Esophagus muscularis mucosa (tissue), 4 donors: ENCODE data around the gene GALNT13. TPM values are rescaled to one million over a fixed set of nuclear protein-coding genes. Genes with fewer than 3 reads are reported as not detected.

Experiments used
- DNase-seq: peaks from one replicate; pipeline ENCODE4 v3.0.0-alpha.2; 2017; ENCODE audit errors: extremely low spot score
- H3K27ac ChIP-seq, 4 donors: fragments of 200-600 bp; sonication (generic); replicated peaks in 1 of 4; 1 replicate in 3 of 4; 2 replicates in 1 of 4; pipeline ENCODE4 v1.5.1; 2016 to 2019; ENCODE audit warnings: mild to moderate bottlenecking in 1 of 4
- H3K27me3 ChIP-seq, 4 donors: fragments of 200-600 bp; sonication (generic); one replicate each; pipeline versions ENCODE4 v1.5.1 to v1.6.0; 2016 to 2019
- H3K36me3 ChIP-seq, 4 donors: fragments of 200-600 bp; sonication (generic); one replicate each; pipeline ENCODE4 v1.5.1; 2016 to 2019
- H3K4me1 ChIP-seq, 4 donors: fragments of 200-600 bp; sonication (generic); one replicate each; pipeline ENCODE4 v1.5.1; 2016 to 2019
- H3K4me3 ChIP-seq, 4 donors: fragments of 200-600 bp; sonication (generic); 1 replicate in 2 of 4; 2 replicates in 2 of 4; pipeline ENCODE4 v1.5.1; 2016 to 2019; ENCODE audit warnings: mild to moderate bottlenecking in 4 of 4, moderate library complexity in 1 of 4
- H3K9me3 ChIP-seq, 4 donors: fragments of 200-600 bp; sonication (generic); 1 replicate in 3 of 4; 2 replicates in 1 of 4; pipeline ENCODE4 v1.5.1; 2016 to 2019
- CTCF ChIP-seq, 3 experiments: fragments of 200-600 bp in 2 of 3; fragments of 450-650 bp in 1 of 3; sonication (generic) in 2 of 3; IDR thresholded peaks; one replicate each; pipeline ENCODE4 v1.5.1; 2017 to 2019; ENCODE audit warnings: antibody characterized with exemption in 3 of 3, mild to moderate bottlenecking in 2 of 3, moderate library complexity in 1 of 3
- EP300 ChIP-seq: sonication (generic); formaldehyde crosslinking; IDR thresholded peaks from one replicate; pipeline ENCODE4 v1.6.1; 2017; ENCODE audit warnings: antibody characterized with exemption
- POLR2A ChIP-seq: fragments of 450-650 bp; IDR thresholded peaks from one replicate; pipeline ENCODE4 v1.6.1; 2017; ENCODE audit warnings: antibody characterized with exemption, moderate library complexity, mild to moderate bottlenecking, low read depth
- POLR2AphosphoS5 ChIP-seq, 2 donors: sonication (generic); formaldehyde crosslinking; IDR thresholded peaks; one replicate each; pipeline ENCODE4 v1.6.1; 2017; ENCODE audit warnings: antibody characterized with exemption in 2 of 2
- WGBS: methylation state at CpG from one replicate; pipeline ENCODE4 v1.1.5; 2018; 5-methylcytosine and 5-hydroxymethylcytosine counted together
- intact Hi-C: fragments of 100-400 bp; cut with DNase I; formaldehyde crosslinking; loops from one replicate; pipeline ENCODE4 v1.15.1; 2023
- total RNA-seq, 4 donors: library from RNA; depleted of rRNA; stranded (reverse); fragments of >200 nt; gene quantifications; one replicate each; pipeline versions ENCODE4 v1.1.0 to v1.2.1, GENCODE V29; 2016

GALNT13 gene
- total RNA-seq, 4 donors from 2014 or later = 0.34 to 0.50 (median 0.40) TPM

- Histone ChIP-seq H3K36me3 (no peaks in the 10 kb centered on the region), H3K27me3 (no peaks in the 10 kb centered on the region), H3K27ac (no peak overlapping the region), H3K4me3 (no peak overlapping the region), H3K9me3 (peaks cover 0 to 9% (median 0%) of the 10 kb centered on the region in 4 donors), H3K4me1 (no peaks in the 10 kb centered on the region)
- TF ChIP-seq POLR2A = no peak
- no peak for TF ChIP-seq POLR2AphosphoS5 (IDR thresholded peaks at IDR 0.05)
- TF ChIP-seq CTCF (IDR thresholded peaks at IDR 0.05) = no peak
- TF ChIP-seq EP300 = no peak
- 86% methylated on average over 3 of the region's 3 CpGs for WGBS
- no peak for DNase-seq
- intact Hi-C loops = no loop called here
These were observed 160.5 kb downstream of the GALNT13 start for GRCh38 chr2:154032220-154032619.

DNA sequence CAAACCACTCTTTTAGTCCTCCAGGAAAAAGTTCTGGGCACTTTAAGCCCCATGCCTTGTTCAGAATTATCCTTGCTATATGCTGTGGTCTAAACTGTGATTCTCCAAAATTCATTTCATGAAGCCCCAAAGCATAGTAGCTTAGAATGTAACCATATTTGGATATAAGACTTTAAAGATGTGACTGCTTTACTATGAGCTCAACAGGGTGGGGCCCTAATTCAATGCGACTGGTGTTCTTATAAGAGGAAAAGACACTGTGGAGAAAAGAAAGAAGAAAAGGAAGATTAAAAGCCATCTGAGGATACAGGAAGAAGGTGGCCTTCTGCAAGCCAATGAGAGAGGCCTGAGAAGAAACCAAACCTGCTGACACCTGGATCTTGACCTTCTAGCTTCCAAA, 174.8 kb downstream of the GALNT13 start:
- no peak overlapping the region for H3K4me3 ChIP-seq
- no peak for TF ChIP-seq CTCF (IDR thresholded peaks at IDR 0.05)
- H3K4me1 ChIP-seq = no peaks in the 10 kb centered on the region
- H3K9me3 ChIP-seq = no peaks in the 10 kb centered on the region
- intact Hi-C loops = no loop called here
- H3K36me3 ChIP-seq = no peaks in the 10 kb centered on the region
- H3K27me3 ChIP-seq = no peaks in the 10 kb centered on the region
- no peak for DNase-seq
- WGBS = 87% methylated on average over 1 of the region's 1 CpG
- no peak overlapping the region for H3K27ac ChIP-seq

GRCh38 chr2:154048905-154049304, 177.2 kb downstream of the GALNT13 start:
- TF ChIP-seq POLR2A (no peak), POLR2AphosphoS5 (IDR thresholded peaks at IDR 0.05) (no peak), CTCF (IDR thresholded peaks at IDR 0.05) (no peak), EP300 (no peak)
- Histone ChIP-seq H3K36me3 (no peaks in the 10 kb centered on the region), H3K9me3 (no peaks in the 10 kb centered on the region), H3K4me1 (no peaks in the 10 kb centered on the region), H3K4me3 (no peak overlapping the region), H3K27ac (no peak overlapping the region), H3K27me3 (no peaks in the 10 kb centered on the region)
- WGBS = 92% methylated on average over 2 of the region's 2 CpGs
- no peak for DNase-seq
- intact Hi-C loops = no loop called here

DNA sequence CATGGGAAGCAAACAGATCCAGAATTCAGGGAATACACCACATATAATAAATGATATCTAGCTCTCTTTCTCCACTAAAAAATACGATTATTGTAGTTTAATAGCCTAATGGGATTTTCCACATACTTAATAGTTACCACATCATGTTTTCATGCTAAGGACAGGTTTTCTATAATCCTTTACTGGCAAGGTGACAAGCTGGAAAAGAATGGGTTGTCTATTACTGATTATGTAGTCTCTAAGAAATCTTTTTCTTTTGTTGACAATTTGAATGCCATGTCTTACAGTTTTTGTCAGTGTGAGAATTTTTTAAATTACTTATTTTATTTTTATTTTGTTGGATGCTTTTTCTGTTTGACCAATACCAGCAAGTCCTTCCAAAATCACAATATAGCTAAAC, 177.8 kb downstream of the GALNT13 start:
- 71% methylated on average over 1 of the region's 1 CpG for WGBS
- DNase-seq = no peak
- no peak overlapping the region for H3K27ac ChIP-seq
- H3K36me3 ChIP-seq = no peaks in the 10 kb centered on the region
- H3K9me3 ChIP-seq = no peaks in the 10 kb centered on the region
- no peaks in the 10 kb centered on the region for H3K4me1 ChIP-seq
- no peak for TF ChIP-seq POLR2A
- TF ChIP-seq CTCF (IDR thresholded peaks at IDR 0.05) = no peak
- TF ChIP-seq POLR2AphosphoS5 (IDR thresholded peaks at IDR 0.05) = no peak
- no peaks in the 10 kb centered on the region for H3K27me3 ChIP-seq
- no peak overlapping the region for H3K4me3 ChIP-seq
- intact Hi-C loops = no loop called here

DNA sequence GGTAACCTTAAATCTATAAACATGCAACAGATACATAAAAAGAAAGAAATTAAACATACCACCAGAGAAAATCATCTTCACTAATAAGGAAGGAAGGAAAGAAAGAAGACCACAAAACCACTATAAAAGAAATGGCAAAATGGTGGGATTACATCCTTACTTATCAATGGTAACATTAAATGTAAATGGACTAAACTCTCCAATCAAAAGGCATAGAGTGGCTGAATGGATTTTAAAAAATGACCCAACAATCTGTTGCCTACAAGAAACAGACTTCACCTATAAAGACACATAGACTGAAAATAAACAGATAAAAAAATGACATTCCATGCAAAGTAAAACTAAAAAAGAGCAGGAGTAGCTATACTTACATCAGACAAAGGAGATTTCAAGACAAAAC, 195.4 kb downstream of the GALNT13 start:
- intact Hi-C loops = no loop called here
- no peaks in the 10 kb centered on the region for H3K9me3 ChIP-seq

More for the DNA sequence above, 195.4 kb downstream of the GALNT13 start:
- Histone ChIP-seq H3K36me3 (no peaks in the 10 kb centered on the region), H3K4me1 (no peaks in the 10 kb centered on the region), H3K4me3 (no peak overlapping the region), H3K27me3 (no peaks in the 10 kb centered on the region), H3K27ac (no peak overlapping the region)
- no peak for DNase-seq
- TF ChIP-seq POLR2A (no peak), CTCF (IDR thresholded peaks at IDR 0.05) (no peak), EP300 (no peak), POLR2AphosphoS5 (IDR thresholded peaks at IDR 0.05) (no peak)
